IPS DF 6.9 (cell line): Measurements from ENCODE around the gene USP35.

ENCODE experiments used
- DNase-seq: peaks from one replicate; pipeline ENCODE4 v3.0.0-alpha.2; 2013; ENCODE audit warnings: low read depth, low spot score
- H3K27ac ChIP-seq: one replicate; pipeline ENCODE4 v1.5.1; 2013; ENCODE audit warnings: low read length, control low read depth
- H3K27me3 ChIP-seq: 2 replicates; pipeline ENCODE4 v1.6.1; 2013; ENCODE audit warnings: mild to moderate bottlenecking, low read length; ENCODE audit not compliant: control insufficient read depth, insufficient read depth
- H3K36me3 ChIP-seq: 2 replicates; pipeline ENCODE4 v1.6.1; 2013; ENCODE audit warnings: low read length; ENCODE audit not compliant: control insufficient read depth, insufficient read depth
- H3K4me1 ChIP-seq: 2 replicates; pipeline ENCODE4 v1.6.1; 2013; ENCODE audit warnings: low read length; ENCODE audit not compliant: control insufficient read depth, insufficient read depth
- H3K4me3 ChIP-seq: 2 replicates; pipeline ENCODE4 v1.5.1; 2013; ENCODE audit warnings: mild to moderate bottlenecking, low read length
- H3K9me3 ChIP-seq: 2 replicates; pipeline ENCODE4 v1.6.1; 2013; ENCODE audit warnings: low read length, inconsistent platforms; ENCODE audit not compliant: control insufficient read depth, insufficient read depth
- WGBS: extraction: QIAGEN DNeasy Blood & Tissue Kit; methylation state at CpG from one replicate; pipeline ENCODE4 v1.1.7; 2013; ENCODE audit warnings: mixed read lengths, missing lambda C conversion rate; ENCODE audit not compliant: insufficient read length, insufficient coverage; 5-methylcytosine and 5-hydroxymethylcytosine counted together

The USP35 gene, protein sequence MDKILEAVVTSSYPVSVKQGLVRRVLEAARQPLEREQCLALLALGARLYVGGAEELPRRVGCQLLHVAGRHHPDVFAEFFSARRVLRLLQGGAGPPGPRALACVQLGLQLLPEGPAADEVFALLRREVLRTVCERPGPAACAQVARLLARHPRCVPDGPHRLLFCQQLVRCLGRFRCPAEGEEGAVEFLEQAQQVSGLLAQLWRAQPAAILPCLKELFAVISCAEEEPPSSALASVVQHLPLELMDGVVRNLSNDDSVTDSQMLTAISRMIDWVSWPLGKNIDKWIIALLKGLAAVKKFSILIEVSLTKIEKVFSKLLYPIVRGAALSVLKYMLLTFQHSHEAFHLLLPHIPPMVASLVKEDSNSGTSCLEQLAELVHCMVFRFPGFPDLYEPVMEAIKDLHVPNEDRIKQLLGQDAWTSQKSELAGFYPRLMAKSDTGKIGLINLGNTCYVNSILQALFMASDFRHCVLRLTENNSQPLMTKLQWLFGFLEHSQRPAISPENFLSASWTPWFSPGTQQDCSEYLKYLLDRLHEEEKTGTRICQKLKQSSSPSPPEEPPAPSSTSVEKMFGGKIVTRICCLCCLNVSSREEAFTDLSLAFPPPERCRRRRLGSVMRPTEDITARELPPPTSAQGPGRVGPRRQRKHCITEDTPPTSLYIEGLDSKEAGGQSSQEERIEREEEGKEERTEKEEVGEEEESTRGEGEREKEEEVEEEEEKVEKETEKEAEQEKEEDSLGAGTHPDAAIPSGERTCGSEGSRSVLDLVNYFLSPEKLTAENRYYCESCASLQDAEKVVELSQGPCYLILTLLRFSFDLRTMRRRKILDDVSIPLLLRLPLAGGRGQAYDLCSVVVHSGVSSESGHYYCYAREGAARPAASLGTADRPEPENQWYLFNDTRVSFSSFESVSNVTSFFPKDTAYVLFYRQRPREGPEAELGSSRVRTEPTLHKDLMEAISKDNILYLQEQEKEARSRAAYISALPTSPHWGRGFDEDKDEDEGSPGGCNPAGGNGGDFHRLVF

DNA sequence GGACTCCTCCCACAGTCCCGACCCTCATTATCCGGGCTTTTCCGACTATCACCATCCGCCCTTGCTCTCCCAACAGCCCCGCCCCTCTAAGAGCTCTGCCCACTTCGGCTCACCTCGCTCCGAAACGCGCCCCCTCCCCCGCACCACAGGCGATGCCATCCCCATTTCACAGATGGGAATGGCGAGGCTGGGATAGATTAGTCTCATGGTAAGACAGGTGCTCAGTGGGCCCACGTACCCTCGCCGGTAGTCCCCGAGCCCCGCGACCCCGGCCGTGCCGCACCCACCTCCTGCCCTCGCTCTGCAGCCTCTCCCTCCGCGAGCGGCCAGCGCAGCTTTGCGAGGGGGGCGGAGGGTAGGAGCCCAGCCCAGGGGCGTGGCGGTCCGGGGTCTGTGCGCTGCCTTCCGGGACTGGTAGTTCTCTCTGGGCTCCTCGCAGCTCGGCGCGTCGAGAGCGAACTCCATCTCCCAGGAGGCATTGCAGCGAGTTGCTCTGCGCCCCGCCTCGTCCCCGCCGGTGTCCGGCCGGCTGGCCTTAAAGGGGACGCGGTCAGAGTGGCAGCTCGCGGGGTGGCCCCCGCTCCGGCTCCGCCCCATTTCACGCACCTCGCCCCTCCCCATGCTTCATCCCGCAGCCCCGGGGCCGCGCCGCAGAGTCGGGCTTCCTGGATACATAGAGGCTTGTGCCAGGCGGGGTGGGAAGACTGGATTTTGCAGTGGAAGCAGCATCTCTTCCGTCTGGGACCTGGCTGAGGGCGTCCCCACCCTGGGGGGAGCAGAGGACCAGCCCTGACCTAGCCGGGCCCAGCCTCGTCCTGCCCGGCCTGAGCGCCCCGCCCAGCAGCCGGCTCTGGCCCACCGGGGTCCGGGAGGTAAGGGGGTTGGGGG, at the start of gene USP35, which contains the start of gene KCTD21:
Gene USP35 (plus strand): TSS at position 634 of the 888 bp plus-strand sequence. CDS start 7,327 bp downstream, outside the sequence.
Gene KCTD21 (minus strand): TSS at position 341 of the 888 bp plus-strand sequence. CDS start 14,072 bp downstream, outside the sequence.
- Histone ChIP-seq H3K27ac (no peak within 1 kb of the TSS), H3K36me3 (no peaks in the 10 kb centered on the region), H3K4me3 (peak within 1 kb of the TSS; percentile 79), H3K27me3 (no peaks in the 10 kb centered on the region), H3K4me1 (no peaks in the 10 kb centered on the region), H3K9me3 (no peaks in the 10 kb centered on the region)
- peak; percentile 97 for DNase-seq
- WGBS: no CpG with 5 or more reads among the region's 74 CpGs

DNA sequence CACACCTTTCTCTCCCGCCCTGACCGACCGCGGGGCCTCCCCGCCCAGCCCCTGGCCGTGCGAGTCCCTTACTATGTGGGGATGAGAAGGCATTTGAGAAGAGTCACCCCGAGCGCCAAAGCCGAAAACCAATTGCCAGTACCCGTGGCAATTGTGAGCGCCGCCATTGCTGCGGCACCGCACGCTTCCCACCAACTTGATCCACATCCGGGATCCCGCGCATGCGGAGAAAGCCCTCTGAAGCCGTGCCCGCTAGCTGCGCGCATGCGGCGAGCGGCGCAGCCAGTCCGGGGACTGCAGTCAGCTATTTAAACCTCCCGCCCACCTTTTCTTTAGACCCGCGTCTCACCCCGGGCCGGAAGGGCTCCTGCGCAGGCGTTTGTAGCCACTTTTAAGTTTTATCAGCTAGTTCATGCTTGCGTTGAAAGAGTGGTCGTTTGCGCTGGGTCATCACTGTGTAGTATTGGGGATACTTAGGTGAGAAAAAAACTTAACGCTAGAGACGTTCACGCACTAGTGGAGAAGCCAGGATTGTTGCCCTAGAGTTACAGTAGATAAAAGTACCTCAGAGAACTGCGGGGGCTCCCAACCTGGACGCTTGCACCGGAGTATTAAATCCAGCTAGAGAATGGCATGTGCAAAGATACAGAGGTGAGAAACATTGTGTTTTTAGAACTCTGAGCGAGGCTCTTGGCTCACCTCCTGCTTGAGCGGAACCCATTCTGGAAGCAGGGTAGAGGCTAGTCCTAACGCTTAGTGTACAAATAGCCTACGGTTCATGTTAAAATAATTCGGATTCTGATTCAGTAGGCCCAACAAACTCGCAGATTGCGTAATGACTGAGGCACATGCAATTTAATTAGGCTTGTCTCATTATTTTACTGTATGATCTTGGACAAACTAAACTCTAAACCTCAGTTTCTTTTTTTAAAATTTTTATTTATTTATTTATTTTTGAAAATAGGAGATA, 49.0 kb upstream of the USP35 start, which contains the start of gene ALG8:
Gene ALG8 (minus strand): TSS at position 205 of the 970 bp plus-strand sequence. CDS start 38 bp downstream, at position 167.
- WGBS: no CpG with 5 or more reads among the region's 52 CpGs
- DNase-seq: peak; percentile 93
- Histone ChIP-seq H3K9me3 (no peaks in the 10 kb centered on the region), H3K4me1 (no peaks in the 10 kb centered on the region), H3K27me3 (no peaks in the 10 kb centered on the region), H3K4me3 (peak within 1 kb of the TSS; percentile 94; the same call in 1 of the 2 replicates), H3K27ac (no peak within 1 kb of the TSS), H3K36me3 (no peaks in the 10 kb centered on the region)

DNA sequence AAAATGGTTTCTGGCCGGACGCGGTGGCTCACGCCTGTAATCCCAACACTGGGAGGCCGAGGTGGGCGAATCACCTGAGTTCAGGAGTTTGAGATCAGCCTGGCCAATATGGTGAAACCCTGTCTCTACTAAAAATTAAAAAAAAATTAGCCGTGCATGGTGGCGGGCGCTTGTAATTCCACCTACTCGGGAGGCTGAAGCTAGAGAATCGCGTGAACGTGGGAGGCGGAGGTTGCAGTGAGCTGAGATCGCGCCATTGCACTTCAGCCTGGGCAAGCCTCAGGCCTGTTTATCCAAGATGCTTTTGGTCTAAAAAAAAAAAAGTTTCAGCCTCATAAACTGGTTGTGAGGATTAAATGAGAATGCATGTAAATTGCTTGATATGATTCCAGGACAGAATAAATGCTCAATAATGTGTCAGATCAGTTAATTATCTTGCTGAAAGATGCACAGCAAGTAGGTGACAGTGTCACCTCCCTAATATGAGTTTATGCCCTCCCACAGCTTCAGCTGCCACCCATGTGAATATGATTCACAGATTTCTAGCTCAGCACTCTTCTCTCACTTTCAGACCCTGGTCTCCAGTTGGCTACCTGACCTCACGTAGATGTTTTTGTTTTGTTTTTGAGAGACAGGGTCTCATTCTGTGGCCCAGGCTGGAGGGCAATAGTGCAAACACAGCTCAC, 48.2 kb upstream of the USP35 start:
- Histone ChIP-seq H3K9me3 (no peaks in the 10 kb centered on the region), H3K4me3 (no peak overlapping the region; the same call in 1 of the 2 replicates), H3K27me3 (no peaks in the 10 kb centered on the region), H3K36me3 (no peaks in the 10 kb centered on the region), H3K27ac (no peak overlapping the region), H3K4me1 (no peaks in the 10 kb centered on the region)
- no peak for DNase-seq
- no CpG with 5 or more reads among the region's 17 CpGs for WGBS

DNA sequence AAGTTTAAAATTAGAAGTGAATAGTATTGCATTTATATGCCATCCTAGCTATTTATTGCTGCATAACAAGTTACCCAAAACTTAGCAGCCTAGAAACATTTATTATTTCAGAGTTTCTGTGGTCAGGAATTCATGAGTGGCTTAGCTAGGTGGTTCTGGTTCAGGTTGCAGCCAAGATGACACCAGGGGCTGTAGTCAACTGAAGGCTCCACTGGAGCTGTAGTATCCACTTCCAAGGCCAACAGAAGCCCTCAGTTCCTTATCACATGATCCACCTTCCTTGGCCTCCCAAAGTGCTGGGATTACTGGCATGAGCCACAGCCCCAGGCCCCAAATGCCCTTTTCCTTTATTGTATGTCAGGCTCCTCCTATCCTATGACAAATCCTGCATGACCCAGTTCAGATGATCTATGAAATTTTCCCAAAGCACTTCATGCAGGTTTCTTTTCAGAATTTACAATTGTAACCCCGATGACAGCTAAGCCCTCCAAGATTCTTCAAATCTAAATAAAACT, 43.2 kb upstream of the USP35 start:
- WGBS: no CpG with 5 or more reads among the region's 1 CpG
- no peak for DNase-seq
- no peaks in the 10 kb centered on the region for H3K4me1 ChIP-seq
- no peak overlapping the region for H3K27ac ChIP-seq
- H3K27me3 ChIP-seq: no peaks in the 10 kb centered on the region
- no peaks in the 10 kb centered on the region for H3K9me3 ChIP-seq
- H3K36me3 ChIP-seq: no peaks in the 10 kb centered on the region
- H3K4me3 ChIP-seq: no peak overlapping the region

DNA sequence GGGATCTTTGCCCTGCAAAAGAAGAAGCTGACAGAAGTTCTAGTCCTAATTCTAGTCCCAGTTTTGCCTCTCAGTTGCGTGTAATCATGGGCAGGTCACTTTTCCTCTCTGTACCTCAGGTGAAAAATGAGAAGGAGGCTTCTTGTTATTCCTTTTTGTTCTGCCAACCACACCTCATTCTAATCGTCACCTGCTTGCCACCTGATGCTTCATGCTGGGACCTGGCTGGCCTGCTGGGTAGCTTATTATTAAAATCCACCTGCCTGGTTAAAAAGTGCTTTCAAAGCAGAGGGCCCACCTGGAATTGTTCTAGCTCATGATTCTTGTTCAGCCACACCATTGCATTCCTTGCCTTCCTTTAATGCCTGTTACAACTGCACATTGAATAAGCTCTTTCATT, 40.9 kb upstream of the USP35 start:
- no peaks in the 10 kb centered on the region for H3K36me3 ChIP-seq
- H3K27ac ChIP-seq: no peak overlapping the region
- H3K27me3 ChIP-seq: no peaks in the 10 kb centered on the region
- DNase-seq: no peak
- H3K4me1 ChIP-seq: no peaks in the 10 kb centered on the region
- no peak overlapping the region for H3K4me3 ChIP-seq
- no peaks in the 10 kb centered on the region for H3K9me3 ChIP-seq
- no CpG with 5 or more reads among the region's 2 CpGs for WGBS

DNA sequence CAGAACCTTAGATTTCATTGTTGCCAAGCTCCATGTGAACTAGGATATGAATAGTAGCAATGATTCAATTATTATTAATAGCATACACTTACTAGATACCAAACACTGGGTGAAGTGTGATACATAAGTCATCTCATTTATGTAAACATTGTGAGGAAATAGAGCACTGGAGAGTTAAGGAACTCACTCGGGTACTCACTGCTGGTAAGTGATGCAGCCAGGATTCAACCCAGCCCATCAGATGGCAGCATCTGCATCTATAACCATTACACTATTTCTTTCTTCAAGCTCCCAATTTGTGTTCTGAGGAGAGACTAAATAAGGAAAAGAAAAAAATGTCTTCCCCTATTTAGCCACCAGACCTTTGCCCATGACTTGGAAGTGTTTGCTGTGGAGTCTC, 39.1 kb upstream of the USP35 start:
- no peaks in the 10 kb centered on the region for H3K4me1 ChIP-seq
- no peak for DNase-seq
- H3K4me3 ChIP-seq: no peak overlapping the region
- H3K9me3 ChIP-seq: no peaks in the 10 kb centered on the region
- no peaks in the 10 kb centered on the region for H3K36me3 ChIP-seq
- no peak overlapping the region for H3K27ac ChIP-seq
- no CpG with 5 or more reads among the region's 1 CpG for WGBS
- H3K27me3 ChIP-seq: no peaks in the 10 kb centered on the region

DNA sequence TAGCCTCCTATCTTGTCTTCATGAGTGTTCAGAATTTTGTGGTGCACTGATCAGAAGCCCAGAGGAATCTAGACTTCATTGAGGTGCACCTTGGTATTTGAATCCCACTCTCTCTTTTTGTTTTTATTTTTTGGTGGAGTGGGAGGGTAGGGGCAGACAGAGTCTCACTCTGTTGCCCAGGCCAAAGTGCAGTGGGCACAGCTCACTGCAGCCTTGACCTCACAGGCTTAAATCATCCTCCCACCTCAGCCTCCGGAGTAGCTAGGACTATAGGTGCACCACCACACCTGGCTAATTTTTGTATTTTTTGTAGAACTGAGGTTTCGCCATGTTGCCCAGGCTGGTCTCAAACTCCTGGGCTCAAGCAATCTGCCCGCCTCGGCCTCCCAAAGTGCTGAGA, 38.4 kb upstream of the USP35 start:
- H3K36me3 ChIP-seq: no peaks in the 10 kb centered on the region
- no peaks in the 10 kb centered on the region for H3K4me1 ChIP-seq
- no peak for DNase-seq
- no peak overlapping the region for H3K4me3 ChIP-seq
- H3K27me3 ChIP-seq: no peaks in the 10 kb centered on the region
- H3K27ac ChIP-seq: no peak overlapping the region
- no CpG with 5 or more reads among the region's 4 CpGs for WGBS
- H3K9me3 ChIP-seq: no peaks in the 10 kb centered on the region

DNA sequence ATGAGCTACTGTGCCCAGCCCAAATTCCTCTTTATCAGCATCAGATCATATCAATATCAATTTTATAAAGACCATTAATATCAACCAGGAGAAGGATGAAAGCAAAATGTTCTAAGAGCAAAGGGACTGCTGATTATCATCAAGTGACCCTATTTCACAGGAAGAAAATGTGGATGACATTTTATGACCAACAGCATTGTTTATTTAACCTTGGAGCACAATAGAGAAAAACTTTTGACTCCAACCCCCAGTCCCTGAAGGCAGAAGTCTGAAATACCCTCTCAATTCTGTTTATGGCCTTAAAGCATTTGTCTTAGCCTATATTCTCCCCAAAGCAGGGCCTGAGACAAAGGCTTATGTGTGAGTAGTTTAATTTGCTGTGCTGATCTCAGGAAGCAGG, 38.0 kb upstream of the USP35 start:
- no peaks in the 10 kb centered on the region for H3K4me1 ChIP-seq
- no peak overlapping the region for H3K4me3 ChIP-seq
- H3K9me3 ChIP-seq: no peaks in the 10 kb centered on the region
- no peaks in the 10 kb centered on the region for H3K36me3 ChIP-seq
- H3K27me3 ChIP-seq: no peaks in the 10 kb centered on the region
- H3K27ac ChIP-seq: no peak overlapping the region
- DNase-seq: no peak

DNA sequence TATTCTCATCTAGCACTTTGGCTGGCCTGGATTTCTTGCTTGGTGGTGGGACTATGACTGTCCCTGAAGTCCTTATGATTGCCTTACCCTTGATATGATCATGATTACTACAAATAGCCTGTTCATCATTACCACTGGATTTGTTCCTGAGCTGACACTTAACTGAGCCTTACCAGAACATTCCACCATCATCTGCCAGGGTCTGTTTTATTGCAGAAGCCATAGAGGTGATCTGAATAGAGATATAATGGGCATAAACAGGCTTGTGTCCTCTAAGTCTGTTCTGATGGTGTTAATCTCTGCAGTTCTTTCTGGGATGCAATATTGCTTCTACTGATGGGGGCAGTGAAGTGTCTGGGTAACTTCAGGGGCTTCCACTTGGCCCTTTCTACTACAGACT, 36.9 kb upstream of the USP35 start:
- H3K36me3 ChIP-seq: no peaks in the 10 kb centered on the region
- DNase-seq: no peak
- H3K27me3 ChIP-seq: no peaks in the 10 kb centered on the region
- H3K4me3 ChIP-seq: no peak overlapping the region
- H3K9me3 ChIP-seq: no peaks in the 10 kb centered on the region
- H3K4me1 ChIP-seq: no peaks in the 10 kb centered on the region
- H3K27ac ChIP-seq: no peak overlapping the region
